Astrocyte (in vitro differentiated cells and primary cell): Measurements from ENCODE around the gene ZBTB8B. TPM values are rescaled to one million over a fixed set of nuclear protein-coding genes. Genes with fewer than 3 reads are reported as not detected.

ENCODE experiments used
- DNase-seq: peaks from one replicate; pipeline ENCODE4 v3.0.0-alpha.2; 2010; ENCODE audit warnings: low read depth
- FAIRE-seq: peaks from 2 replicates; lab custom pipeline; 2011; peaks lifted over from hg19 to GRCh38; lab: Jason Lieb, UNC
- H2AFZ ChIP-seq: 2 replicates; pipeline ENCODE4 v1.6.0; 2012; ENCODE audit warnings: low read depth, low read length, inconsistent platforms
- H3K27ac ChIP-seq: 2 replicates; pipeline ENCODE4 v1.5.1; 2011; ENCODE audit warnings: low read depth, low read length, inconsistent platforms
- H3K27me3 ChIP-seq: 2 replicates; pipeline ENCODE4 v1.6.0; 2011; ENCODE audit warnings: low read length, inconsistent platforms; ENCODE audit not compliant: insufficient read depth
- H3K36me3 ChIP-seq: 2 replicates; pipeline ENCODE4 v1.5.1; 2011; ENCODE audit warnings: low read length, inconsistent platforms; ENCODE audit not compliant: insufficient read depth
- H3K4me1 ChIP-seq: 2 replicates; pipeline ENCODE4 v1.5.1; 2011; ENCODE audit warnings: low read length, inconsistent platforms; ENCODE audit not compliant: insufficient read depth
- H3K4me2 ChIP-seq: 2 replicates; pipeline ENCODE4 v1.6.0; 2012; ENCODE audit warnings: low read length, inconsistent platforms
- H3K4me3 ChIP-seq: 2 replicates; pipeline ENCODE4 v1.5.1; 2011; ENCODE audit warnings: low read depth, mild to moderate bottlenecking, low read length, inconsistent platforms; ENCODE audit not compliant: insufficient read depth
- H3K79me2 ChIP-seq: 2 replicates; pipeline ENCODE4 v1.6.0; 2012; ENCODE audit warnings: mild to moderate bottlenecking, low read length, inconsistent platforms; ENCODE audit not compliant: insufficient read depth
- H3K9ac ChIP-seq: 2 replicates; pipeline ENCODE4 v1.6.0; 2012; ENCODE audit warnings: mild to moderate bottlenecking, low read length, inconsistent platforms
- H3K9me3 ChIP-seq: 2 replicates; pipeline ENCODE4 v1.5.1; 2012; ENCODE audit warnings: low read depth, mild to moderate bottlenecking, low read length, inconsistent platforms; ENCODE audit not compliant: insufficient read depth
- H4K20me1 ChIP-seq: 2 replicates; pipeline ENCODE4 v1.6.0; 2012; ENCODE audit warnings: low read length, inconsistent platforms; ENCODE audit not compliant: insufficient read depth
- H3K27ac Mint-ChIP-seq: one replicate; pipeline ENCODE4 v1.8.0; 2021; ENCODE audit warnings: mild to moderate bottlenecking, mixed read lengths; ENCODE audit not compliant: unreplicated experiment
- H3K27me3 Mint-ChIP-seq: one replicate; pipeline ENCODE4 v1.8.0; 2021; ENCODE audit warnings: low read depth, mixed read lengths; ENCODE audit not compliant: unreplicated experiment
- H3K36me3 Mint-ChIP-seq: one replicate; pipeline ENCODE4 v1.8.0; 2021; ENCODE audit warnings: low read depth, mixed read lengths; ENCODE audit not compliant: unreplicated experiment
- H3K4me1 Mint-ChIP-seq: one replicate; pipeline ENCODE4 v1.8.0; 2021; ENCODE audit warnings: low read depth, mixed read lengths; ENCODE audit not compliant: unreplicated experiment
- H3K4me3 Mint-ChIP-seq: one replicate; pipeline ENCODE4 v1.8.0; 2021; ENCODE audit warnings: mild to moderate bottlenecking, moderate library complexity, mixed read lengths; ENCODE audit not compliant: unreplicated experiment
- H3K9me3 Mint-ChIP-seq: one replicate; pipeline ENCODE4 v1.8.0; 2021; ENCODE audit warnings: mild to moderate bottlenecking, mixed read lengths; ENCODE audit not compliant: unreplicated experiment
- CTCF ChIP-seq: IDR thresholded peaks from 2 replicates; pipeline ENCODE4 v1.5.1; 2011; ENCODE audit warnings: low read depth, mild to moderate bottlenecking, inconsistent platforms, low read length, moderate library complexity; ENCODE audit not compliant: insufficient read depth
- EZH2 ChIP-seq: IDR thresholded peaks from 2 replicates; pipeline ENCODE4 v1.6.1; 2012; ENCODE audit warnings: mild to moderate bottlenecking, low read length, inconsistent platforms; ENCODE audit not compliant: insufficient read depth
- total RNA-seq: library from RNA; stranded (reverse); gene quantifications from 2 replicates; pipeline ENCODE4 v1.2.1, GENCODE V29; 2021

Gene ZBTB8B
- total RNA-seq, 1 donor from 2014 or later = 0.18 TPM

- Mint-ChIP-seq H3K27ac (peak overlapping the region; percentile 70), H3K36me3 (no peaks in the 10 kb centered on the region), H3K4me3 (no peak overlapping the region), H3K4me1 (peaks cover 9% of the 10 kb centered on the region), H3K9me3 (no peaks in the 10 kb centered on the region), H3K27me3 (peaks cover 3% of the 10 kb centered on the region)
- Histone ChIP-seq H3K4me1 (peaks cover 4% of the 10 kb centered on the region), H3K27me3 (no peaks in the 10 kb centered on the region), H3K36me3 (no peaks in the 10 kb centered on the region), H3K4me3 (no peak overlapping the region), H3K9me3 (no peaks in the 10 kb centered on the region), H3K9ac (no peak overlapping the region), H2AFZ (peak overlapping the region; percentile 22), H3K79me2 (no peaks in the 10 kb centered on the region), H3K4me2 (no peak overlapping the region), H3K27ac (no peak overlapping the region), H4K20me1 (no peaks in the 10 kb centered on the region)
- DNase-seq = peak; percentile 75
- TF ChIP-seq CTCF (no peak), EZH2 (no peak)
- no peak for FAIRE-seq
Measured at GRCh38 chr1:32494196-32494595, 29.3 kb downstream of the ZBTB8B start.

- Histone ChIP-seq H4K20me1 (no peaks in the 10 kb centered on the region), H3K9me3 (no peaks in the 10 kb centered on the region), H3K27me3 (no peaks in the 10 kb centered on the region), H3K79me2 (no peaks in the 10 kb centered on the region), H3K4me1 (peaks cover 4% of the 10 kb centered on the region), H3K4me3 (no peak overlapping the region), H3K9ac (no peak overlapping the region), H3K36me3 (no peaks in the 10 kb centered on the region), H2AFZ (no peak overlapping the region), H3K27ac (no peak overlapping the region), H3K4me2 (no peak overlapping the region)
- no peaks in the 10 kb centered on the region for H3K9me3 Mint-ChIP-seq
- peaks cover 7% of the 10 kb centered on the region for H3K4me1 Mint-ChIP-seq
- peaks cover 3% of the 10 kb centered on the region for H3K27me3 Mint-ChIP-seq
- DNase-seq (no peak), FAIRE-seq (no peak)
- H3K36me3 Mint-ChIP-seq = no peaks in the 10 kb centered on the region
- peak overlapping the region; percentile 72 for H3K27ac Mint-ChIP-seq
- no peak for TF ChIP-seq CTCF
- H3K4me3 Mint-ChIP-seq = no peak overlapping the region
Measured at GRCh38 chr1:32494711-32495337, 30.0 kb downstream of the ZBTB8B start.

GRCh38 chr1:32496127-32496526 lies 31.3 kb downstream of the ZBTB8B start:
- no peaks in the 10 kb centered on the region for H3K27me3 ChIP-seq
- peak overlapping the region; percentile 71 for H3K4me2 ChIP-seq
- no peak overlapping the region for H3K9ac ChIP-seq
- peak; percentile 55 for DNase-seq
- FAIRE-seq = no peak
- H2AFZ ChIP-seq = peak overlapping the region; percentile 69
- no peak overlapping the region for H3K4me3 ChIP-seq
- no peaks in the 10 kb centered on the region for H3K36me3 Mint-ChIP-seq
- no peak for TF ChIP-seq CTCF
- no peak for TF ChIP-seq EZH2
- H3K4me1 ChIP-seq = peaks cover 4% of the 10 kb centered on the region
- peaks cover 3% of the 10 kb centered on the region for H3K27me3 Mint-ChIP-seq
- peaks cover 7% of the 10 kb centered on the region for H3K4me1 Mint-ChIP-seq
- H3K4me3 Mint-ChIP-seq = no peak overlapping the region
- H3K9me3 Mint-ChIP-seq = no peaks in the 10 kb centered on the region
- H3K36me3 ChIP-seq = no peaks in the 10 kb centered on the region
- no peaks in the 10 kb centered on the region for H3K79me2 ChIP-seq
- H3K27ac ChIP-seq = no peak overlapping the region
- no peak overlapping the region for H3K27ac Mint-ChIP-seq
- no peaks in the 10 kb centered on the region for H4K20me1 ChIP-seq
- no peaks in the 10 kb centered on the region for H3K9me3 ChIP-seq
